Brain microvascular endothelial cell (primary cell): ENCODE measurements around the gene CYSTM1.

Experiments used
- DNase-seq: peaks from one replicate; pipeline ENCODE4 v3.0.0-alpha.2; 2020
- H3K27ac ChIP-seq: fragments of 250-450 bp; sonication (Bioruptor Pico); 2 replicates; pipeline ENCODE4 v1.5.1; 2020; ENCODE audit warnings: mild to moderate bottlenecking, moderate library complexity
- H3K27me3 ChIP-seq: fragments of 250-450 bp; sonication (Bioruptor Pico); replicated peaks from 2 replicates; pipeline ENCODE4 v1.5.1; 2020; ENCODE audit warnings: mild to moderate bottlenecking
- H3K36me3 ChIP-seq: fragments of 250-450 bp; sonication (Bioruptor Pico); replicated peaks from 2 replicates; pipeline ENCODE4 v1.5.1; 2020; ENCODE audit warnings: mild to moderate bottlenecking
- H3K4me3 ChIP-seq: 2 replicates; pipeline ENCODE4 v1.5.1; 2011; ENCODE audit warnings: low read depth, mild to moderate bottlenecking, control low read depth, low read length, moderate library complexity
- in situ Hi-C: cut with HindIII; loops from 2 replicates; pipeline ENCODE4 v1.10.0; 2017; ENCODE audit warnings: low sequenced_read_pairs, low pct_ligation_motif_present
- TF ChIP-seq, protein P1 (sequence below): IDR thresholded peaks from 2 replicates; pipeline ENCODE4 v1.5.1; 2011; ENCODE audit warnings: low read depth, mild to moderate bottlenecking, moderate library complexity, low read length, control low read depth, inconsistent platforms; ENCODE audit errors: missing control alignments

The CYSTM1 gene

GRCh38 chr5:140181525-140181924, 6.5 kb downstream of the CYSTM1 start:
- H3K27me3 ChIP-seq = no peaks in the 10 kb centered on the region
- no peak overlapping the region for H3K4me3 ChIP-seq
- H3K27ac ChIP-seq = no peak overlapping the region
- H3K36me3 ChIP-seq = no peaks in the 10 kb centered on the region
- no peak for DNase-seq
- in situ Hi-C loops = no loop called here
- TF ChIP-seq, protein P1, sequence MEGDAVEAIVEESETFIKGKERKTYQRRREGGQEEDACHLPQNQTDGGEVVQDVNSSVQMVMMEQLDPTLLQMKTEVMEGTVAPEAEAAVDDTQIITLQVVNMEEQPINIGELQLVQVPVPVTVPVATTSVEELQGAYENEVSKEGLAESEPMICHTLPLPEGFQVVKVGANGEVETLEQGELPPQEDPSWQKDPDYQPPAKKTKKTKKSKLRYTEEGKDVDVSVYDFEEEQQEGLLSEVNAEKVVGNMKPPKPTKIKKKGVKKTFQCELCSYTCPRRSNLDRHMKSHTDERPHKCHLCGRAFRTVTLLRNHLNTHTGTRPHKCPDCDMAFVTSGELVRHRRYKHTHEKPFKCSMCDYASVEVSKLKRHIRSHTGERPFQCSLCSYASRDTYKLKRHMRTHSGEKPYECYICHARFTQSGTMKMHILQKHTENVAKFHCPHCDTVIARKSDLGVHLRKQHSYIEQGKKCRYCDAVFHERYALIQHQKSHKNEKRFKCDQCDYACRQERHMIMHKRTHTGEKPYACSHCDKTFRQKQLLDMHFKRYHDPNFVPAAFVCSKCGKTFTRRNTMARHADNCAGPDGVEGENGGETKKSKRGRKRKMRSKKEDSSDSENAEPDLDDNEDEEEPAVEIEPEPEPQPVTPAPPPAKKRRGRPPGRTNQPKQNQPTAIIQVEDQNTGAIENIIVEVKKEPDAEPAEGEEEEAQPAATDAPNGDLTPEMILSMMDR = no peak

DNA sequence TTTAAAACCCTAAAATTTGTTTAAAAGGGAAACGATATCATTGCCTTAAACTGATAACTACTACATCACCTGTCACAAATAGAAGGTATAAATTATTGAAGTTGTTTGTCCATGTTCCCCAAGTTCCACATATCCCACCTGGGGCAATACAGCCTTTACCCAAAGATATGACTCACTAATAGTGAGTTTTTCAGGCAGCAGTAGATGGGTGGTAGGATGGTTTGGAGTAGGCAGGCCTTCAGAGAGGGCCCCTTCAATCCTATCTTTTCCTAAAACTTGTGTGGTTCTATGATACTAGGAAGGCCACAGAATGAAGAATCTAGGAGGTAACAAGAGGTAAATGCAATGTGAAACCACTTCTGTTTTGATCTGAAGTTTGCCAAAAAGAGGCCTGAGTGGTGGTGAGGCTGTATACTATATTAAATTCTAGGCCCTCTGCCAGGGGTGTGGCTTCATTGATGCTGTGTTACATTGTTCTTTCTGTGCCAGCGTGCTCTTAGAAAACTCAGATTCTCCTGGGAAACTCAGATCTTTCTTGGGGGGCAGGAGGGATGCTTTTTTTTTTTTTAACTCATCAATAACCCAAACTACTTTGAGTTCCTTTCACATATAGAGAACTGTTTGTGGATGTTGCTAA, 7.2 kb downstream of the CYSTM1 start:
- Histone ChIP-seq H3K27me3 (no peaks in the 10 kb centered on the region), H3K36me3 (no peaks in the 10 kb centered on the region), H3K4me3 (no peak overlapping the region), H3K27ac (no peak overlapping the region)
- TF ChIP-seq, protein P1 = no peak
- in situ Hi-C loops = no loop called here
- no peak for DNase-seq

DNA sequence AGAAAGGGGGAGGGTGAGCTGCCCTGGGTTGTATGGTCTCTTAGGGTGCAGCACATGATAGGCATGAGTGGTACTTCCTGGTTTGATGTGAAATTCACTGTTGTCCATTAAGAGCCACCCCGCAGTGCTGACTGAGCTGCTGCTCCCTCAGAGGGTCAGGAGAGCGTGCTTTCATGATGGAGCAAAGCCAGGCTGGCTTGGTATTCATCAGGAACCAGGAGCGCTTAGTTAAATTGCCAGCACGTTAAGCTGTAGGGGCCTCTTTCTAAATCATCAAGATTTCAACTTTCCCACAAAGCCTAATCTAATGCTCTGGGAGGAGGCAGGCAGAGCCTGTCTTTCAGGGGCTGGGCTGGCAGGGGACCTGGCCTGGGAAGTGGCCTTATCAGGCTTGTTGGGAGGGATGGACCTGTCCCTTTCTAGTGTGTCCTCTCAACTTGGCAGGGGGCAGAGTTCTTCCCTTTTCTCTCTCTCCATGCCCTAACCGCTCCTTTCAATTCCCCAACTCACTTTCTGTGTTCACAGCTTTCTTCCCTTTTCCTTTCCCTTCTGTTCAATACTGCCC, 7.9 kb downstream of the CYSTM1 start:
- Histone ChIP-seq H3K4me3 (no peak overlapping the region), H3K36me3 (no peaks in the 10 kb centered on the region), H3K27ac (no peak overlapping the region), H3K27me3 (no peaks in the 10 kb centered on the region)
- peak; percentile 45 for DNase-seq
- in situ Hi-C loops = no loop called here
- TF ChIP-seq, protein P1 = no peak

- in situ Hi-C loops = no loop called here
- Histone ChIP-seq H3K36me3 (no peaks in the 10 kb centered on the region), H3K4me3 (no peak overlapping the region), H3K27ac (no peak overlapping the region), H3K27me3 (no peaks in the 10 kb centered on the region)
- TF ChIP-seq, protein P1 = no peak
- no peak for DNase-seq
Observed at GRCh38 chr5:140185409-140185808, 10.4 kb downstream of the CYSTM1 start.

DNA sequence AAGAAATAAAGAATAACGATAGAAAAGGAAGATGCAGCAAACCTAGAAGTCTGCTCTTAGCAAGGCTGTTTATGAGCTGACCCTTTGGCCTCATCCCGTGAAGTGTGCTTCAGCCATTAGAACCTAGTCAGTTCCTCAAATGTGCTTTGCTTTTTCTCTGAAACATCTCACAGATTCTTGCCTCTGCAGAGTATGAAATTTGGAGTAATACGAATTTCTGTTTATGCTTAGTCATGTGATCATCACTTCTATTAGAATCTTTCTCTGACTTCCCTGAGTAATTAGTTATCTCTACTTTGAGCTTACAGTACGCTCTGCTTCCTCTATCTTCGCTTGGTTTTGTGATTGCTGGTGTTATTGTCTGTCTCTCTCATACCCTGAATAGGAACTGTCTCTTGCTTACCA, 11.3 kb downstream of the CYSTM1 start:
- Histone ChIP-seq H3K27me3 (no peaks in the 10 kb centered on the region), H3K36me3 (no peaks in the 10 kb centered on the region), H3K4me3 (no peak overlapping the region), H3K27ac (no peak overlapping the region)
- in situ Hi-C loops = no loop called here
- no peak for DNase-seq
- TF ChIP-seq, protein P1 = no peak

GRCh38 chr5:140189253-140189652, 14.3 kb downstream of the CYSTM1 start:
- no peak overlapping the region for H3K27ac ChIP-seq
- DNase-seq = no peak
- in situ Hi-C loops = no loop called here

More at GRCh38 chr5:140189253-140189652, 14.3 kb downstream of the CYSTM1 start:
- TF ChIP-seq, protein P1 = no peak
- Histone ChIP-seq H3K27me3 (no peaks in the 10 kb centered on the region), H3K4me3 (no peak overlapping the region), H3K36me3 (no peaks in the 10 kb centered on the region)
